HepG2 (cell line): ENCODE measurements around the gene PLD1. TPM values are rescaled to one million over a fixed set of nuclear protein-coding genes. Genes with fewer than 3 reads are reported as not detected.

ENCODE experiments used
- AHR ChIP-seq: IDR thresholded peaks from 2 replicates; pipeline ENCODE4 v1.6.1; 2018; ENCODE audit warnings: missing genetic modification reagents, missing compliant biosample characterization
- AKAP8 ChIP-seq: sonication (generic); formaldehyde crosslinking; IDR thresholded peaks from 2 replicates; pipeline ENCODE4 v1.5.1; 2020; ENCODE audit warnings: mild to moderate bottlenecking, missing genetic modification reagents
- ATF7 ChIP-seq, 2 experiments: fragments of 450-650 bp in 1 of 2; sonication (generic) in 1 of 2; formaldehyde crosslinking in 1 of 2; IDR thresholded peaks; 2 replicates each; pipeline versions ENCODE4 v1.4.0 to v1.6.1; 2016 to 2020; ENCODE audit warnings: antibody characterized with exemption in 1 of 2, mild to moderate bottlenecking in 1 of 2, missing genetic modification reagents in 1 of 2
- CHD4 ChIP-seq: fragments of 200-600 bp; sonication (generic); IDR thresholded peaks from 2 replicates; pipeline ENCODE4 v1.7.0; 2017; ENCODE audit warnings: mild to moderate bottlenecking, low read length, borderline replicate concordance
- CREB1 ChIP-seq, 2 experiments: fragments of 450-650 bp in 1 of 2; IDR thresholded peaks; 2 replicates each; pipeline ENCODE4 v1.6.1; 2016 to 2017; ENCODE audit warnings: control low read depth in 1 of 2, mild to moderate bottlenecking in 1 of 2, missing compliant biosample characterization in 1 of 2, missing genetic modification characterization in 1 of 2
- CREBL2 ChIP-seq: sonication (generic); formaldehyde crosslinking; IDR thresholded peaks from 2 replicates; pipeline ENCODE4 v1.8.1; 2023; ENCODE audit warnings: missing genetic modification reagents, mild to moderate bottlenecking, borderline replicate concordance
- DMAP1 ChIP-seq: IDR thresholded peaks from 2 replicates; pipeline ENCODE4 v1.6.1; 2016
- ELF4 ChIP-seq: sonication (generic); formaldehyde crosslinking; IDR thresholded peaks from 2 replicates; pipeline ENCODE4 v1.5.0; 2020; ENCODE audit warnings: missing genetic modification reagents, mild to moderate bottlenecking, moderate library complexity, borderline replicate concordance
- HMG20A ChIP-seq: IDR thresholded peaks from 2 replicates; pipeline ENCODE4 v1.6.1; 2016; ENCODE audit warnings: borderline replicate concordance
- HNRNPLL ChIP-seq: fragments of 200-400 bp; formaldehyde crosslinking; IDR thresholded peaks from 2 replicates; pipeline ENCODE4 v1.6.1; 2017; ENCODE audit warnings: mild to moderate bottlenecking, low read depth, low read length; ENCODE audit not compliant: poor library complexity, severe bottlenecking
- KLF11 ChIP-seq: IDR thresholded peaks from 2 replicates; pipeline ENCODE4 v1.6.1; 2016; ENCODE audit warnings: missing compliant biosample characterization
- MEF2D ChIP-seq: sonication (generic); formaldehyde crosslinking; IDR thresholded peaks from 2 replicates; pipeline ENCODE4 v1.5.1; 2020; ENCODE audit warnings: mild to moderate bottlenecking, missing genetic modification reagents
- MTF1 ChIP-seq: sonication (generic); formaldehyde crosslinking; IDR thresholded peaks from 2 replicates; pipeline ENCODE4 v1.5.0; 2020; ENCODE audit warnings: missing genetic modification reagents
- NR2C2 ChIP-seq: sonication (generic); formaldehyde crosslinking; IDR thresholded peaks from 2 replicates; pipeline ENCODE4 v1.4.0; 2020; ENCODE audit warnings: missing genetic modification reagents, mild to moderate bottlenecking, moderate library complexity, borderline replicate concordance
- NR2F6 ChIP-seq, 2 experiments: IDR thresholded peaks; 2 replicates each; pipeline ENCODE4 v1.6.1; 2016; ENCODE audit warnings: antibody characterized with exemption in 1 of 2, mild to moderate bottlenecking in 1 of 2
- PITX1 ChIP-seq: sonication (generic); formaldehyde crosslinking; IDR thresholded peaks from 2 replicates; pipeline ENCODE4 v1.5.1; 2020; ENCODE audit warnings: mild to moderate bottlenecking, missing genetic modification reagents
- RBFOX2 ChIP-seq: fragments of 200-400 bp; formaldehyde crosslinking; IDR thresholded peaks from 2 replicates; pipeline ENCODE4 v1.6.1; 2017; ENCODE audit warnings: low read depth, mild to moderate bottlenecking, low read length
- RCOR2 ChIP-seq: IDR thresholded peaks from 2 replicates; pipeline ENCODE4 v1.6.1; 2016; ENCODE audit warnings: missing biosample characterization, missing genetic modification reagents
- RFX3 ChIP-seq: IDR thresholded peaks from 2 replicates; pipeline ENCODE4 v1.6.1; 2016; ENCODE audit warnings: missing biosample characterization, missing genetic modification reagents
- SAFB2 ChIP-seq: sonication (generic); formaldehyde crosslinking; IDR thresholded peaks from 2 replicates; pipeline ENCODE4 v1.5.1; 2020; ENCODE audit warnings: missing genetic modification reagents, low read depth, mild to moderate bottlenecking, borderline replicate concordance
- SOX6 ChIP-seq, 2 experiments: fragments of 450-650 bp in 1 of 2; sonication (generic) in 1 of 2; formaldehyde crosslinking in 1 of 2; IDR thresholded peaks; 2 replicates each; pipeline versions ENCODE4 v1.4.0 to v1.6.1; 2017 to 2020; ENCODE audit warnings: antibody characterized with exemption in 1 of 2, mild to moderate bottlenecking in 1 of 2, missing genetic modification reagents in 1 of 2
- SP140L ChIP-seq: sonication (generic); formaldehyde crosslinking; IDR thresholded peaks from 2 replicates; pipeline ENCODE4 v1.4.0; 2020; ENCODE audit warnings: missing genetic modification reagents, borderline replicate concordance
- STAG1 ChIP-seq: sonication (generic); formaldehyde crosslinking; IDR thresholded peaks from 2 replicates; pipeline ENCODE4 v1.4.0; 2020; ENCODE audit warnings: missing genetic modification reagents
- SYNCRIP ChIP-seq: fragments of 200-400 bp; formaldehyde crosslinking; IDR thresholded peaks from 2 replicates; pipeline ENCODE4 v1.6.1; 2018; ENCODE audit warnings: mild to moderate bottlenecking, low read depth, low read length; ENCODE audit not compliant: insufficient read depth
- ZFY ChIP-seq: sonication (generic); formaldehyde crosslinking; IDR thresholded peaks from 2 replicates; pipeline ENCODE4 v1.4.0; 2020; ENCODE audit warnings: missing genetic modification reagents
- ZNF263 ChIP-seq: sonication (generic); formaldehyde crosslinking; IDR thresholded peaks from 2 replicates; pipeline ENCODE4 v1.4.0; 2020; ENCODE audit warnings: missing genetic modification reagents
- ZNF614 ChIP-seq: IDR thresholded peaks from 2 replicates; pipeline ENCODE4 v1.6.1; 2018; ENCODE audit warnings: missing biosample characterization, missing genetic modification reagents, inconsistent platforms, borderline replicate concordance
- ZNF615 ChIP-seq: sonication (generic); formaldehyde crosslinking; IDR thresholded peaks from 2 replicates; pipeline ENCODE4 v1.5.0; 2020; ENCODE audit warnings: mild to moderate bottlenecking, missing genetic modification reagents, borderline replicate concordance
- ZNF629 ChIP-seq: sonication (generic); formaldehyde crosslinking; conservative IDR thresholded peaks from 2 replicates; pipeline ENCODE4 v1.5.0; 2020; ENCODE audit warnings: missing genetic modification reagents
- ZNF7 ChIP-seq: IDR thresholded peaks from 2 replicates; pipeline ENCODE4 v1.6.1; 2016; ENCODE audit warnings: missing biosample characterization, missing genetic modification reagents
- polyA plus RNA-seq, 8 experiments: library from polyadenylated mRNA; depleted of rRNA in 3 of 8; stranded (reverse) in 7 of 8; unstranded in 1 of 8; fragments of >200 nt; fragmentation: Illumina TruSeq in 4 of 8; extraction: Trizol in 4 of 8; gene quantifications; 2 replicates each; pipeline versions ENCODE4 v1.2.1 to v1.2.3, GENCODE V29; 2011 to 2016; ENCODE audit warnings: low read depth in 4 of 8, missing spikeins in 1 of 8, mixed read lengths in 1 of 8; ENCODE audit not compliant: insufficient read depth in 1 of 8
- total RNA-seq, 5 experiments: library from RNA; depleted of rRNA; stranded (reverse); fragments of >200 nt; fragmentation: Illumina TruSeq; extraction: Trizol; gene quantifications; 2 replicates each; pipeline ENCODE4 v1.2.3, GENCODE V29; 2016; ENCODE audit warnings: low read depth in 1 of 5
- TF ChIP-seq, protein P1 (sequence below): sonication (generic); formaldehyde crosslinking; IDR thresholded peaks from 2 replicates; pipeline ENCODE4 v1.4.0; 2020; ENCODE audit warnings: missing genetic modification reagents
- TF ChIP-seq, protein P2 (sequence below): sonication (generic); formaldehyde crosslinking; IDR thresholded peaks from 2 replicates; pipeline ENCODE4 v1.4.0; 2020; ENCODE audit warnings: mild to moderate bottlenecking, missing genetic modification reagents

PLD1 gene
- total and polyA plus RNA-seq, 2 of the 13 experiments (the other 11 are each of a cell fraction or from before 2014, with no cell fraction given): 27.1 to 59.4 TPM

DNA sequence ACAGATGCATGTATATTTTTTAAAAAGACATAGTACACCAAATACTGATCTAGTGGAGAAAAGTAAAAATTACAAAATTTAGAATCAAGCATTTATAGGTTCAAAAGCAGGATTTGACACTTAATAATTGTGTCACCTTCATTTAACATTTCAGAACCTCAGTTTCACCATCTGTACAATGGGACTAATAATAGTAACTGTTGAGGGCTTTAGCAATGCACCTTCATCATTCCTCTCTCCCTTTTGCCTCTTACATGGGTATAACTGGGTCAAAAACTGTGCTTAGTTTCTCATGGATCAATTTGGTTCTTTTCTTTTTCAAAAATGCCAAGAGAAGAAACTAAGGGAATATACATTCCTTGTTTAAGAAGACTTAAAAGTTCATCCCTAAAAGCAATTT lies 27.4 kb upstream of the PLD1 start (continued):
- no peak for TF ChIP-seq ATF7 (IDR thresholded peaks at IDR 0.05)
- TF ChIP-seq ATF7 (CRISPR knock-in tag; IDR thresholded peaks at IDR 0.05): no peak
- TF ChIP-seq, protein P1, sequence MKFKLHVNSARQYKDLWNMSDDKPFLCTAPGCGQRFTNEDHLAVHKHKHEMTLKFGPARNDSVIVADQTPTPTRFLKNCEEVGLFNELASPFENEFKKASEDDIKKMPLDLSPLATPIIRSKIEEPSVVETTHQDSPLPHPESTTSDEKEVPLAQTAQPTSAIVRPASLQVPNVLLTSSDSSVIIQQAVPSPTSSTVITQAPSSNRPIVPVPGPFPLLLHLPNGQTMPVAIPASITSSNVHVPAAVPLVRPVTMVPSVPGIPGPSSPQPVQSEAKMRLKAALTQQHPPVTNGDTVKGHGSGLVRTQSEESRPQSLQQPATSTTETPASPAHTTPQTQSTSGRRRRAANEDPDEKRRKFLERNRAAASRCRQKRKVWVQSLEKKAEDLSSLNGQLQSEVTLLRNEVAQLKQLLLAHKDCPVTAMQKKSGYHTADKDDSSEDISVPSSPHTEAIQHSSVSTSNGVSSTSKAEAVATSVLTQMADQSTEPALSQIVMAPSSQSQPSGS (CRISPR knock-in tag): no peak
- no peak for TF ChIP-seq NR2C2 (CRISPR knock-in tag)
- TF ChIP-seq SP140L (CRISPR knock-in tag): no peak
- TF ChIP-seq NR2F6 (IDR thresholded peaks at IDR 0.05): no peak
- TF ChIP-seq NR2F6 (CRISPR knock-in tag; IDR thresholded peaks at IDR 0.05): no peak
- no peak for TF ChIP-seq STAG1 (CRISPR knock-in tag)
- no peak for TF ChIP-seq ZNF263 (CRISPR knock-in tag)
- TF ChIP-seq ZNF614 (CRISPR knock-in tag): no peak
- no peak for TF ChIP-seq CREB1 (IDR thresholded peaks at IDR 0.05)
- no peak for TF ChIP-seq CREB1 (CRISPR knock-in tag; IDR thresholded peaks at IDR 0.05)
- TF ChIP-seq ZNF629 (CRISPR knock-in tag): peak; percentile 98
- TF ChIP-seq, protein P2, sequence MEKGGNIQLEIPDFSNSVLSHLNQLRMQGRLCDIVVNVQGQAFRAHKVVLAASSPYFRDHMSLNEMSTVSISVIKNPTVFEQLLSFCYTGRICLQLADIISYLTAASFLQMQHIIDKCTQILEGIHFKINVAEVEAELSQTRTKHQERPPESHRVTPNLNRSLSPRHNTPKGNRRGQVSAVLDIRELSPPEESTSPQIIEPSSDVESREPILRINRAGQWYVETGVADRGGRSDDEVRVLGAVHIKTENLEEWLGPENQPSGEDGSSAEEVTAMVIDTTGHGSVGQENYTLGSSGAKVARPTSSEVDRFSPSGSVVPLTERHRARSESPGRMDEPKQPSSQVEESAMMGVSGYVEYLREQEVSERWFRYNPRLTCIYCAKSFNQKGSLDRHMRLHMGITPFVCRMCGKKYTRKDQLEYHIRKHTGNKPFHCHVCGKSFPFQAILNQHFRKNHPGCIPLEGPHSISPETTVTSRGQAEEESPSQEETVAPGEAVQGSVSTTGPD (CRISPR knock-in tag): no peak
- no peak for TF ChIP-seq AKAP8 (CRISPR knock-in tag)
- TF ChIP-seq HMG20A (CRISPR knock-in tag): 0 out of 2 replicates have a peak, but pooled peaks have one; percentile 2
- TF ChIP-seq SOX6 (IDR thresholded peaks at IDR 0.05): no peak
- TF ChIP-seq SOX6 (CRISPR knock-in tag; IDR thresholded peaks at IDR 0.05): no peak
- TF ChIP-seq ZFY: no peak
- no peak for TF ChIP-seq MTF1 (CRISPR knock-in tag)
- TF ChIP-seq MEF2D (CRISPR knock-in tag): no peak
- peak; percentile 89; the same call in 1 of the 2 replicates for TF ChIP-seq CHD4
- peak; percentile 2; the same call in 1 of the 2 replicates for TF ChIP-seq DMAP1 (CRISPR knock-in tag)
- no peak for TF ChIP-seq AHR
- no peak for TF ChIP-seq SAFB2 (CRISPR knock-in tag)
- TF ChIP-seq RBFOX2: peak; percentile 49
- no peak for TF ChIP-seq KLF11
- TF ChIP-seq PITX1 (CRISPR knock-in tag): no peak
- TF ChIP-seq RCOR2 (CRISPR knock-in tag): peak; percentile 61
- no peak for TF ChIP-seq CREBL2
- TF ChIP-seq ELF4 (CRISPR knock-in tag): no peak
- TF ChIP-seq HNRNPLL: no peak
- TF ChIP-seq ZNF7: no peak
- no peak for TF ChIP-seq ZNF615 (CRISPR knock-in tag)
- no peak for TF ChIP-seq SYNCRIP
- no peak for TF ChIP-seq RFX3 (CRISPR knock-in tag)
